C4-2B (cell line): Measurements from ENCODE around the gene ST3GAL5.

Experiments used
- H3K27ac ChIP-seq: fragments of 450-650 bp; 2 replicates; pipeline ENCODE4 v1.5.1; 2017
- CTCF ChIP-seq: fragments of 450-650 bp; conservative IDR thresholded peaks from 2 replicates; pipeline ENCODE4 v1.5.1; 2017; ENCODE audit warnings: mild to moderate bottlenecking
- ZFX ChIP-seq: fragments of 450-650 bp; IDR thresholded peaks from 2 replicates; pipeline ENCODE4 v1.6.1; 2017

Gene ST3GAL5

GRCh38 chr2:85792783-85793441, 95.9 kb downstream of the ST3GAL5 start:
- no peak overlapping the region for H3K27ac ChIP-seq

GRCh38 chr2:85791704-85792565, 96.9 kb downstream of the ST3GAL5 start:
- H3K27ac ChIP-seq = no peak overlapping the region
- no peak for TF ChIP-seq ZFX
- no peak for TF ChIP-seq CTCF

More at GRCh38 chr2:85792783-85793441, 95.9 kb downstream of the ST3GAL5 start:
- no peak for TF ChIP-seq CTCF
- TF ChIP-seq ZFX = no peak

- TF ChIP-seq ZFX (no peak), CTCF (no peak)
- H3K27ac ChIP-seq = no peak overlapping the region
Measured at GRCh38 chr2:85790499-85791188, 98.1 kb downstream of the ST3GAL5 start.

DNA sequence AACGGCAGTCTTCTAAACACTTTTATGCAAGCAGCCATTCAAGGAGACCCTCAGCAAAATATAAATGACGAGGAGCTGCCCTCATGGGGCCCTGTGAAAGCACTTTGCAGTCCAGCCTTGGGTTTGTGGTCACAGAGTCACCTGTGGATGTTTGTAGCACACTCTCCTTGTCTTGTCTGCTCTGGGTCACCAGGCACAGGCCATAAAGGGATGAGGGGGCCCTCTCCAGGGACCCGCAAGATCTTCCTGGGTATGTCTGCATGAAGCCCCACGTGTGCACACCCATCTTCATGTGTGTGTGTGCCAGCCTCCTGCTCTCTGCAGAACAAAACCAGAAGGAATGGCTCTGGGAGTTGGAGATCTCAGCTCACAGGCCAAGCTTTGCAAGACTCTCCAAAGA, 98.8 kb downstream of the ST3GAL5 start:
- TF ChIP-seq ZFX (no peak), CTCF (no peak)

DNA sequence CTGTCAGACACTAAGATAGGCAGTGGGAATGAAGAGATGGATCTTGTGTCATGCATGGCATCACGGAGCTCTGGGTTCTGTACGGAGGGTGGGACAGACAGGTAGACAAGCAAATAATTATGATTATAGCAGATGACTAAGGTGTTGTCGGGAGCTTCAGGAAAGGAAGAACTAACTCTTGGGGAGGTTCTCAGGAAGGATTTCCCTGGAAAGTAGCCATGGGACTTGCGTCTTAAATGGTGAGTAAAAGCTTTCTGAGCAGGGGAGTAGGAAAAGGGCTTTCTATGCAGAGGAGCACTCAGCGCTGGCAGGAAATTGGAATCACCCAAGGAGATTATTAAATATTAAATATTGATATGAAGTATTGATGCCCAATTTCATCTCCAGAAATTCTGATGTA, 99.5 kb downstream of the ST3GAL5 start:
- no peak overlapping the region for H3K27ac ChIP-seq
- TF ChIP-seq ZFX = no peak
- TF ChIP-seq CTCF = no peak

More for the DNA sequence above, 98.8 kb downstream of the ST3GAL5 start:
- no peak overlapping the region for H3K27ac ChIP-seq

- TF ChIP-seq CTCF (no peak), ZFX (no peak)
- no peak overlapping the region for H3K27ac ChIP-seq
Measured at GRCh38 chr2:85788603-85789002, 100.2 kb downstream of the ST3GAL5 start.

DNA sequence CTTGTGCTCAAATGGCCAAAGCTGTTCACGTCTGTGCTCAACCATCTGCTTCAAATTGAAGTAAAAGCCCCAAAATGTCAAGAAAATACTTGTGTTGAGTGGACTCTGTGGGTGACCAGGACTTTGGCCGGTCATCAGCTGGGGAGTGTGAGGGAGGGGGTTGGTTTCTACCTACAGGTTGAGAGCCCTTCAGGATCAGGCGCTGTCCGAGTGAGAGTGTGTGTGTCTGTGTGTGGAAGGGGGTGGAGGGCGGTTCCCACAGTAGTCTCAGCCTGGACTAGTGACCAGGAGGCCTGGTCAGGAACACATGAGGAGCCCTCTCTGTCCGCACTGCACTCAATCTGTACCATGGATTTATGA, 100.8 kb downstream of the ST3GAL5 start:
- H3K27ac ChIP-seq = no peak overlapping the region
- TF ChIP-seq CTCF (no peak), ZFX (no peak)
